Inferior parietal cortex (tissue), 1 donor: ENCODE measurements around the gene CCN5.
A peak's percentile ranks its signal among the peaks of the same experiment; 100 is the strongest.
"Not testable (repeated sequence)": the region's sequence is repeated elsewhere in the genome, so short reads cannot be mapped to it uniquely, and the experiment has no call there.

Experiments
- DNase-seq: peaks from one replicate; pipeline ENCODE4 v3.0.0-alpha.2; 2016; ENCODE audit errors: extremely low spot score

The CCN5 gene

DNA sequence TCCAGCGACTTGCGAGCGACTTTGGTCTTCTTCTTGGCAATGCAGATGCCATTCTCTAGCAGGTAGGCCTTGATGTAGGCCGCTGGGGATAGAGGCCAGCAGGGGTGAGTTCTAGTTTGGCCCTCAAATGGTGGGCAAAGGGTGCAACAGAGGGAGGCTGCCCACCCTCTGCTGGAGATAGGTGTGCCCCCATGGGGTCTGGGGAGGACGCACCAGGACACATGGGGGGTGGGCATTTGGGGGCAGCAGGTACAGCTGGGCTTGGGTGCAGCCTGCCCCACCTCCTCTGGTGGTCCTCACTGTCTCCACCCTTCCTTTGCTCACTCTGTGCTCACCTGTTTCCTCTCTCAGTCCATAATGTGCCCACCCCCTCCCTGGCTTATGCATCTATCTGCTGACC is 41.8 kb downstream of the CCN5 start:
- DNase-seq, result no peak

DNA sequence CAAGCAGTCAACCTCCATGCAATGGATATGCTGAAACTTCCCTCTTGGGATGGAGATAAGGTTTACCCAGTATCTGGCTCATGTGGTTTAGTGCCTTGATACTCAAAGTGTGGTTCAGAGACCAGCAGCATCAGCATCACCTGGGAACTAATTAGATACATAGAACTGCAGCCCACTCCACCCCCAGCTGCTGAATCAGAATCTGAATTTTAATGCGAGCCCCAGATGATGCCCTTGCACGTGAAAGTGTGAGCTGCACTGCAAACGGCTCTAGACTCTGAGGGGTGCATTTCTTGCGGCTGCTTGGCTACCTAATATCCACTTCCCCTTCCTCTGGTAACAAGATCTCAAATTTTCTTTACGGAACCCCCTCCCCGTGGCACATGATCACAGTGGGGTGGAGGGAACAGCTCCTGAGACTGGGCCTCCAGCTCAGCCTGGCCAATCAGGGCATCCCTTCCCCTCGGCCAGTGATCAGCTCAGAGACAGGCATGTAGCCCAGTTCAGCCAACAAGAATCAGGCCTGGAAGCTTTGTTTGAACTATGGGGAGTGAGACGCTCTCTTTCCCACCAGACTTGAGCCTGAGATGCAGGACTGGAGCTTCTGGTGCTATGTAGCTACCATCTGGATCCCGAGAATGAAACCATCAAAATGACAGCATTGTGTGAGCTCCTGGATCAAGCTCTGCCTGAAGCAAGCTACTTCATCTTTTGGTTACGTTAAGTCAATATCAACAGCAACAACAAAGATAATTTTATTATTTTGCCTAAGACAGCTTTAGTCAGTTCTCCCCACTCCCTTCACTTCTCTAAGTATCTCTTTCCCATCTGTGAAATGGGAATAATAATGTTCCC is 43.3 kb downstream of the CCN5 start:
- no peak for DNase-seq

GRCh38 chr20:44759595-44759994 is 44.4 kb downstream of the CCN5 start:
- DNase-seq, result no peak

DNA sequence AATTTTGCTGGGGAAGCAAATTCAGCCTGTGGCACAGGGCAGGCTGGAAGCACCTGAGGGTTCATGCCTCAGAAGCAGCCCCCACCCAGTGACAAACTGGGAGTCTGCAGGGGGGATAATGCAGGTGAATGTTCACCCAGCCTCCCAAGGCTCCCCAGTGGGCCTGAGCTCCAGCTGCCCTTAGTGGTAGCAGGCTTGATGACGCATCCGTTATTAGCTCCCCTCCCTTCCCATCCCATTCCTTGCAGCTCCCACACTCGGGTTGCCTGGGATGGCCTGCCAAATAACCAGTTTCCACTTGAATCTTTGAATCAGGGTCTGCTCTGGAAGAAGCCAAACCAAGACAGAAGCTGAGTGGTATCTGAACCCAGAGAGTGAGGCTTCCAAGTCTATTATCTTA is 46.3 kb downstream of the CCN5 start:
- DNase-seq, result no peak

DNA sequence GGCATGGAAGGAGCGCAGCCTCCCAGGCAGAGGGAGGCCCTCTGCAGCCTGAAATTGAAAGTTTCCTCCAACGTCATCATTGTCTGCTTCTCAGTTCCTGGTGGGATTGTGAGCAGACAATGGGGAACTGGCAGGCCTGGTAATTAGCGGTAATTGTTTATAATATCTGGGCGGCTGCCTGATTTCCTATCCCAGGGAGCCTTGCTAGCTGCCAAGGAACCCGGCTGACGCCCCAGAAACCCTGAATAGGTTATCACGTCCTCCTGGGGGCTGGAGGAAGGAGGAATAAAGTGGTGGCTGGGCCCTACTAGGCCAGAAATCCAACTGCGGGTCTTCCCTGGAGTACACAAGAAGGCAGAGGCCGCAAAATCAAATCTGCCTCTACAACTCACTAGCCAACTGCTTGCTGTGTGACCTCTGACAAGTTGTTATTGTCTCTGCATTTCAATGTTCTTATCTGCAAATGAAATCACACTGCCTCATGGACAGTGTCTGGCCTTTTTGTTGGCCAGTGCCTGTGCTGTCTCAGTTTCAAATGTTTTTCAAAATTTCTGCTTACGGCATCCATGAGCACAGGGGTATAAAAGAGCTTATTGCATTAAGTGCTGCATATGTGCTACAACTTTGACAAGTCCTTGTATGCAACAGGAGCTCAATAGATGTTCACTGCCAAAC is 47.4 kb downstream of the CCN5 start:
- no peak for DNase-seq

DNA sequence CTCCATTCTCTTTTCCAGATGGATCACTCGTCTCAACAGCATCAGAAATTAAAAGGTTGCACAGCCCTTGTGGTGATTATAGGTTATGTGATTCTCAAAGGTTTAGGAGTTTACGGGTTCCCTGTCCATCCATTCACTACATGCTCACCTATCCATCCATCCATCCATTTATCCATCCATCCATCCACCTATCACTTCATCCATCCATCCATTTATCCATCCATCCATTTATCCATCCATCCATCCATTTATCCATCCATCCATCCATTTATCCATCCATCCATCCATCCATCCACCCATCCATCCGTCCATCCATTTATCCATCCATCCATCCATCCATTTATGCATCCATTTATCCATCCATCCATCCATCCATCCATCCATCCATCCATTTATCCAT is 48.6 kb downstream of the CCN5 start:
- DNase-seq, result not testable (repeated sequence)

GRCh38 chr20:44765091-44765490 is 49.9 kb downstream of the CCN5 start:
- DNase-seq, result no peak

- DNase-seq, result no peak
Observed at GRCh38 chr20:44765701-44766347, 50.7 kb downstream of the CCN5 start.

DNA sequence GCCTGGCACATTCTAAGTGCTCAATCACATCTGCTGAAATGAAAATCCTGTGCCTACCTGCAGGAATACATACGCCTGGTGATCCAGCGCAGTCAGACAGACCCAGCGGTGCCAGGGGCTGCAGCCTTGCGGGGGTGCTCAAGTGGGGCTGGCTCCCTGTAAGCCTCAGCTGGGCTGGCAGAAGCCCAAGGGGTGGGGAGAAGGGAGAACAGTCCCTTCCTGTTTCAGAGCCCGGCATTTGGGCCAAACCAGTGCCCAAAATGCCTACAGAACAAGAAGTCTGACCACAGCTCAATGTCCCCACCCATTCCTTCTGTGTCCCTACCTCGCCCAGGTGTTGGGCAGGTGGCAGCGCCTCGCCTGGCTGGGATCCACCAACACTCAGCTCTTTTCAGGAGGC is 53.1 kb downstream of the CCN5 start:
- DNase-seq, result no peak

DNA sequence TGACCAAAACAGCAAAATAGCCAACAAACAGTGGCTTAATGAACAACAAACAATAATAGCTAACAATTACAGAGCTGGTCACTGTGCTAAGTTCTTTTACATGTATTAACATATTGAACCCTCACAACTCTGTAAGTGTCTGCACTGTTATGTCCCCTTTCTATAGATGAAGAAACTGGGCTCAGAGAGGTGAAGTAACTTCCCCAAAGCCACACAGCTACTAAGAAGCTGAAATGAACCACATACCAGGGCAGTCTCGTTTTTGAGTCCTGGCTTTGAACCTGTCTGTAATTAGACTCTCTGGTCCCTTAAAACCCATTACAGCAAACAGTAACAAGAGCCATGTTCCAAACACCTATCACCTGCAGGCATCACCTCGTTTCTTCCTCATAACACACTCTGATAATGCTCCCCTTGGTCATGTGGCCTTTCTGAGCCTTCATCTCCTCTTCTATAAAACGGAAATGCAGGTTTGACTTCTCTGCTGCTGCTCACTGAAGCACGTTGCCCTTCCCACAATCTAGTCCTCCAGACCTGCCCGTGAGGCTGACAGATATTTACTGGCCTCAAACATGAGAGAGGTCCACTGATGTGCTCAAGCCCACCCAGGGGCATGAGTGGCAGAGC is 53.8 kb downstream of the CCN5 start:
- no peak for DNase-seq

DNA sequence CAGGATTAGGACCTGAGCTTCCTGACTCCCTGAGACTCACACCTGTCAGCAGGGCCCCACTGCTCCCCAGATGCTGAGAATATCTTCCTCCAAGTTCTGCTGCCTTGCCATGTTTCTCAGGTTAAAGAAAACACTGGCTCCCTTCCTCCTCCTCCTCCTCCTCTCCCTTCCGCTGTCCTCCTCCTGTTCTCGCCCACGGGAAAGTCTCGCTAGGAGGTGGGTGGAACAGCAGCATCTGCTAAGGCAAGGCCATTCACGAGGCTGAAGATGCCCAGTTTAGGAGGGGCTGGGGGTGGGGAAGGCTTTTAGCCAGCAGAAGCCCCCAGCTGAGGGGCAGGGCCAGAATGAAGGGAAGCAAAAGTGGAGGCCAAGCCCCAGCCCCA is 54.3 kb downstream of the CCN5 start:
- no peak for DNase-seq

GRCh38 chr20:44770484-44771171 is 55.5 kb downstream of the CCN5 start:
- DNase-seq, result no peak

- DNase-seq, result no peak
Observed at GRCh38 chr20:44771172-44771535, 56.0 kb downstream of the CCN5 start.

- DNase-seq, result no peak
Observed at GRCh38 chr20:44772636-44773035, 57.5 kb downstream of the CCN5 start.

- DNase-seq, result peak; percentile 16
Observed at GRCh38 chr20:44773070-44773829, 58.1 kb downstream of the CCN5 start.

DNA sequence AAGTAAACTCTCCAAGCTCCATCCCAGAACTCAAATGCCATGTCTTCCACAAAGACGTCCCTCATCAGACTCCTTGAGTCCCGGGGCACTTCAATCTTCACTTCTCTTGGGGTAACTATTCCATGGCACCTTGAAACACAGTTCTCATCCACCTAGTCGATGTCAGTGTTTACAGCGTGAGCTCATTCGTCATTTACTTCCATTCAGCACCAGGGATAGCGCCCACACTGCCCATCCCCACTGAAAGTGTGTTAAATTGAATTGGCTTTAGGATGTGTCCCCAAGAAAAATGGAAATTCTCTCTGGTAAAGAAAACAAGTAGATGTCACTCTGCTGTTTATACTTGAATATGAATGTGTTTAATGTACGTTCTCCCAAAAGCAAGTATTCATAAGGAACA is 61.8 kb downstream of the CCN5 start:
- DNase-seq, result no peak
